Activated CD4-positive, CD25-positive, alpha-beta regulatory T cell treated with anti-CD3 and anti-CD28 coated beads, Interleukin-2, amount 50 U/mL, for 16 hours (primary cell): Measurements from ENCODE around the gene PTPN20.
"Not testable (repeated sequence)": the region's sequence is repeated elsewhere in the genome, so short reads cannot be mapped to it uniquely, and the experiment has no call there.

Experiments used
- DNase-seq: peaks from one replicate; pipeline ENCODE4 v3.0.0-alpha.2; 2020; ENCODE audit warnings: low read depth, low spot score

Gene PTPN20

GRCh38 chr10:46948687-46949518 lies 37.7 kb downstream of the PTPN20 start:
- not testable (repeated sequence) for DNase-seq

GRCh38 chr10:46952540-46952939 lies 41.3 kb downstream of the PTPN20 start:
- not testable (repeated sequence) for DNase-seq

- not testable (repeated sequence) for DNase-seq
Observed at GRCh38 chr10:46960742-46961141, 49.5 kb downstream of the PTPN20 start.

- not testable (repeated sequence) for DNase-seq
Observed at GRCh38 chr10:46963356-46963755, 52.1 kb downstream of the PTPN20 start.

- not testable (repeated sequence) for DNase-seq
Observed at GRCh38 chr10:46967013-46967412, 55.8 kb downstream of the PTPN20 start.

GRCh38 chr10:46980223-46980622 lies 69.0 kb downstream of the PTPN20 start:
- DNase-seq = not testable (repeated sequence)

- not testable (repeated sequence) for DNase-seq
Observed at GRCh38 chr10:46987233-46987924, 76.2 kb downstream of the PTPN20 start.

- DNase-seq = no peak
Observed at GRCh38 chr10:46992803-46993561, 81.8 kb downstream of the PTPN20 start.

- DNase-seq = no peak
Observed at GRCh38 chr10:46995234-46995633, 84.0 kb downstream of the PTPN20 start.

GRCh38 chr10:46998192-46998591 lies 87.0 kb downstream of the PTPN20 start:
- DNase-seq = no peak

- DNase-seq = no peak
Observed at GRCh38 chr10:46998595-46998994, 87.4 kb downstream of the PTPN20 start.

- DNase-seq = no peak
Observed at GRCh38 chr10:46999217-46999616, 88.0 kb downstream of the PTPN20 start.

GRCh38 chr10:47008769-47009168 lies 97.5 kb downstream of the PTPN20 start:
- no peak for DNase-seq

- DNase-seq = no peak
Observed at GRCh38 chr10:47009215-47009838, 98.1 kb downstream of the PTPN20 start.

- DNase-seq = no peak
Observed at GRCh38 chr10:47010036-47010435, 98.8 kb downstream of the PTPN20 start.

GRCh38 chr10:47012214-47012613 lies 101.0 kb downstream of the PTPN20 start:
- DNase-seq = no peak

- DNase-seq = no peak
Observed at GRCh38 chr10:47013507-47014154, 102.4 kb downstream of the PTPN20 start.

GRCh38 chr10:47015404-47015803 lies 104.2 kb downstream of the PTPN20 start:
- DNase-seq = no peak

- no peak for DNase-seq
Observed at GRCh38 chr10:47016564-47016963, 105.3 kb downstream of the PTPN20 start.

GRCh38 chr10:47018026-47018735 lies 107.0 kb downstream of the PTPN20 start:
- DNase-seq = no peak
